Neural crest cell (in vitro differentiated cells): ENCODE results near the gene TMEM9. TPM values are rescaled to one million over a fixed set of nuclear protein-coding genes. Genes with fewer than 3 reads are reported as not detected.
"Not testable (repeated sequence)": the region's sequence is repeated elsewhere in the genome, so short reads cannot be mapped to it uniquely, and the experiment has no call there.

ENCODE experiments used
- DNase-seq: peaks from one replicate; pipeline ENCODE4 v3.0.0; 2021; ENCODE audit warnings: low read depth, mixed read lengths, low spot score
- H3K27ac Mint-ChIP-seq: one replicate; pipeline ENCODE4 v1.8.0; 2021; ENCODE audit warnings: mild to moderate bottlenecking, mixed read lengths; ENCODE audit not compliant: unreplicated experiment
- H3K27me3 Mint-ChIP-seq: 2 replicates; pipeline ENCODE4 v1.8.0; 2021; ENCODE audit warnings: low read depth, mild to moderate bottlenecking, mixed read lengths
- H3K36me3 Mint-ChIP-seq: 2 replicates; pipeline ENCODE4 v1.8.0; 2021; ENCODE audit warnings: low read depth, mild to moderate bottlenecking, mixed read lengths
- H3K4me1 Mint-ChIP-seq: 2 replicates; pipeline ENCODE4 v1.8.0; 2021; ENCODE audit warnings: mixed read lengths
- H3K4me3 Mint-ChIP-seq: one replicate; pipeline ENCODE4 v1.8.0; 2021; ENCODE audit warnings: mild to moderate bottlenecking, mixed read lengths
- H3K9me3 Mint-ChIP-seq: 2 replicates; pipeline ENCODE4 v1.8.0; 2021; ENCODE audit warnings: mixed read lengths
- CTCF ChIP-seq: fragments of 200-600 bp; sonication (generic); conservative IDR thresholded peaks from 2 replicates; pipeline ENCODE4 v1.5.0; 2021; ENCODE audit warnings: antibody characterized with exemption, mild to moderate bottlenecking
- total RNA-seq: library from RNA; stranded (reverse); gene quantifications from 2 replicates; pipeline ENCODE4 v1.2.1, GENCODE V29; 2021

Gene TMEM9
- total RNA-seq, 1 donor from 2014 or later, result 89.4 TPM

GRCh38 chr1:201163707-201164106 lies 9.4 kb upstream of the TMEM9 start:
- no peaks in the 10 kb centered on the region for H3K36me3 Mint-ChIP-seq
- H3K27me3 Mint-ChIP-seq, result no peaks in the 10 kb centered on the region
- peaks cover 19% of the 10 kb centered on the region for H3K4me1 Mint-ChIP-seq
- no peak overlapping the region for H3K27ac Mint-ChIP-seq
- no peak for TF ChIP-seq CTCF
- no peak overlapping the region for H3K4me3 Mint-ChIP-seq
- no peak for DNase-seq
- H3K9me3 Mint-ChIP-seq, result no peaks in the 10 kb centered on the region

- not testable (repeated sequence) for DNase-seq
Observed at GRCh38 chr1:201163036-201163435, 8.8 kb upstream of the TMEM9 start.

GRCh38 chr1:201157949-201158348 lies 3.7 kb upstream of the TMEM9 start:
- Mint-ChIP-seq H3K4me1 (peaks cover 15% of the 10 kb centered on the region), H3K4me3 (no peak overlapping the region), H3K27ac (no peak overlapping the region), H3K9me3 (no peaks in the 10 kb centered on the region), H3K27me3 (no peaks in the 10 kb centered on the region), H3K36me3 (no peaks in the 10 kb centered on the region)
- no peak for DNase-seq
- no peak for TF ChIP-seq CTCF

More at GRCh38 chr1:201163036-201163435, 8.8 kb upstream of the TMEM9 start:
- not testable (repeated sequence) for H3K27me3 Mint-ChIP-seq, H3K36me3 Mint-ChIP-seq, H3K27ac Mint-ChIP-seq, H3K4me3 Mint-ChIP-seq, H3K9me3 Mint-ChIP-seq
- H3K4me1 Mint-ChIP-seq, result peaks cover 18% of the 10 kb centered on the region

- Mint-ChIP-seq H3K4me3 (no peak overlapping the region), H3K27me3 (no peaks in the 10 kb centered on the region), H3K36me3 (no peaks in the 10 kb centered on the region), H3K4me1 (peaks cover 20% of the 10 kb centered on the region), H3K27ac (no peak overlapping the region), H3K9me3 (no peaks in the 10 kb centered on the region)
- no peak for TF ChIP-seq CTCF
- DNase-seq, result no peak
Observed at GRCh38 chr1:201156819-201157218, 2.5 kb upstream of the TMEM9 start.

GRCh38 chr1:201156346-201156745 lies 2.1 kb upstream of the TMEM9 start:
- DNase-seq, result no peak
- H3K36me3 Mint-ChIP-seq, result no peaks in the 10 kb centered on the region
- no peak overlapping the region for H3K27ac Mint-ChIP-seq
- peak overlapping the region; percentile 22 for H3K4me3 Mint-ChIP-seq
- H3K27me3 Mint-ChIP-seq, result no peaks in the 10 kb centered on the region
- TF ChIP-seq CTCF, result no peak
- no peaks in the 10 kb centered on the region for H3K9me3 Mint-ChIP-seq
- H3K4me1 Mint-ChIP-seq, result peaks cover 20% of the 10 kb centered on the region

- DNase-seq, result no peak
- H3K36me3 Mint-ChIP-seq, result no peaks in the 10 kb centered on the region
- H3K27ac Mint-ChIP-seq, result no peak overlapping the region
- no peaks in the 10 kb centered on the region for H3K27me3 Mint-ChIP-seq
- no peak for TF ChIP-seq CTCF
- H3K9me3 Mint-ChIP-seq, result no peaks in the 10 kb centered on the region
- H3K4me3 Mint-ChIP-seq, result peak overlapping the region; percentile 48
- peaks cover 20% of the 10 kb centered on the region for H3K4me1 Mint-ChIP-seq
Observed at GRCh38 chr1:201155354-201155753, 1.1 kb upstream of the TMEM9 start.
